PC-9 (cell line): Measurements from ENCODE around the gene CST5. TPM values are rescaled to one million over a fixed set of nuclear protein-coding genes. Genes with fewer than 3 reads are reported as not detected.
"Not testable (repeated sequence)": the region's sequence is repeated elsewhere in the genome, so short reads cannot be mapped to it uniquely, and the experiment has no call there.

Experiments
- BruUV-seq: library from RNA; stranded (reverse); fragments of 400-500 nt; replicated peaks from 2 replicates; lab custom pipeline; 2021; lab: Mats Ljungman, UMichigan
- CTCF ChIA-PET: fragments of 300-600 bp; sonication (Branson Sonifier 250); formaldehyde crosslinking; loops from one replicate; lab custom pipeline; 2022; ENCODE audit warnings: antibody characterized with exemption; lab: Charles Lee
- POLR2A ChIA-PET: fragments of 300-600 bp; sonication (Branson Sonifier 250); formaldehyde crosslinking; loops from one replicate; lab custom pipeline; 2022; ENCODE audit warnings: antibody characterized with exemption; ENCODE audit not compliant: unreplicated experiment; lab: Charles Lee
- DNase-seq, 2 experiments: peaks; one replicate each; pipeline versions ENCODE4 v3.0.0 to v3.0.0-alpha.2; 2015 to 2022; ENCODE audit warnings: mixed read lengths in 1 of 2
- H2AFZ ChIP-seq: fragments of 200-600 bp; sonication (generic); 2 replicates; pipeline ENCODE4 v1.8.1; 2017; ENCODE audit warnings: antibody characterized with exemption
- H3F3A ChIP-seq: fragments of 200-600 bp; sonication (generic); 2 replicates; pipeline ENCODE4 v1.8.1; 2017; ENCODE audit warnings: antibody characterized with exemption, mild to moderate bottlenecking, low read depth; ENCODE audit not compliant: insufficient read depth
- H3K27ac ChIP-seq: fragments of 200-600 bp; sonication (generic); 2 replicates; pipeline ENCODE4 v1.6.1; 2016; ENCODE audit warnings: mixed run types
- H3K27me3 ChIP-seq: fragments of 200-600 bp; sonication (generic); 2 replicates; pipeline ENCODE4 v1.6.1; 2016; ENCODE audit warnings: low read depth, mixed run types; ENCODE audit not compliant: insufficient read depth
- H3K36me3 ChIP-seq: fragments of 200-600 bp; sonication (generic); 2 replicates; pipeline ENCODE4 v1.6.1; 2016; ENCODE audit warnings: low read depth, mixed run types
- H3K4me1 ChIP-seq: fragments of 200-600 bp; sonication (generic); replicated peaks from 2 replicates; pipeline ENCODE4 v1.6.1; 2016; ENCODE audit warnings: mixed run types; ENCODE audit not compliant: insufficient read depth
- H3K4me2 ChIP-seq: fragments of 200-600 bp; sonication (generic); 2 replicates; pipeline ENCODE4 v1.6.1; 2017; ENCODE audit warnings: mixed run types
- H3K4me3 ChIP-seq: fragments of 200-600 bp; sonication (generic); 2 replicates; pipeline ENCODE4 v1.6.1; 2016; ENCODE audit warnings: mixed run types
- H3K79me2 ChIP-seq: fragments of 200-600 bp; sonication (generic); 2 replicates; pipeline ENCODE4 v1.6.1; 2017; ENCODE audit warnings: low read depth, mixed run types
- H3K9me2 ChIP-seq: fragments of 200-600 bp; sonication (generic); 2 replicates; pipeline ENCODE4 v1.8.1; 2017; ENCODE audit warnings: mild to moderate bottlenecking; ENCODE audit not compliant: insufficient read depth
- H3K9me3 ChIP-seq: fragments of 200-600 bp; sonication (generic); 2 replicates; pipeline ENCODE4 v1.8.1; 2016; ENCODE audit warnings: low read depth; ENCODE audit not compliant: insufficient read depth
- H4K20me1 ChIP-seq: fragments of 200-600 bp; sonication (generic); 2 replicates; pipeline ENCODE4 v1.8.1; 2017; ENCODE audit not compliant: insufficient read depth
- CTCF ChIP-seq: fragments of 200-600 bp; sonication (generic); conservative IDR thresholded peaks from 2 replicates; pipeline ENCODE4 v1.6.1; 2017; ENCODE audit warnings: mixed run types, antibody characterized with exemption, mild to moderate bottlenecking, moderate library complexity
- EZH2 ChIP-seq: fragments of 200-600 bp; sonication (generic); IDR thresholded peaks from 2 replicates; pipeline ENCODE4 v1.8.0; 2017; ENCODE audit warnings: antibody characterized with exemption, low read depth
- intact Hi-C: fragments of 100-400 bp; cut with micrococcal nuclease; formaldehyde crosslinking; loops from one replicate; pipeline ENCODE4 v1.10.0; 2022; ENCODE audit not compliant: unreplicated experiment
- total RNA-seq: library from RNA; stranded (reverse); gene quantifications from 2 replicates; pipeline ENCODE4 v1.2.3, GENCODE V29; 2021

The CST5 gene
- total RNA-seq, 1 experiment from 2014 or later, result 2.2 TPM

GRCh38 chr20:23879811-23880374 lies 345 bp upstream of the CST5 start:
- H3K9me2 ChIP-seq, result no peaks in the 10 kb centered on the region
- no peaks in the 10 kb centered on the region for H3K9me3 ChIP-seq
- no peaks in the 10 kb centered on the region for H3K36me3 ChIP-seq
- DNase-seq, result peak; percentile 89 to 96
- H4K20me1 ChIP-seq, result no peaks in the 10 kb centered on the region
- intact Hi-C loops, result loop anchor here (1.0 to 5.0 kb wide), 3 partner anchors 40 to 217 kb away; partner anchors contain the start of gene CST2
- no peaks in the 10 kb centered on the region for H3K79me2 ChIP-seq
- peaks cover 78% of the 10 kb centered on the region for H3K4me1 ChIP-seq
- H3K27me3 ChIP-seq, result no peaks in the 10 kb centered on the region
- ChIA-PET POLR2A (interaction anchor here (0.6 kb wide), 1 partner anchor 793 kb away, joined by 5 read pairs; no protein-coding TSS in a partner anchor), CTCF (interaction anchor here (0.6 kb wide), 2 partner anchors 218 to 521 kb away, joined by 3 to 13 read pairs; no protein-coding TSS in a partner anchor)
- BruUV-seq, result no TSS peak
- peak overlapping the region; percentile 48 for H3K4me2 ChIP-seq
- no peak for TF ChIP-seq EZH2
- no peak for TF ChIP-seq CTCF
- H3K27ac ChIP-seq, result peak overlapping the region; percentile 71
- H2AFZ ChIP-seq, result no peak overlapping the region
- H3K4me3 ChIP-seq, result no peak overlapping the region
- H3F3A ChIP-seq, result peaks cover 44% of the 10 kb centered on the region

GRCh38 chr20:23878787-23879186 lies 761 bp downstream of the CST5 start:
- peaks cover 34% of the 10 kb centered on the region; the same call in 1 of the 2 replicates for H3F3A ChIP-seq
- no peak for DNase-seq
- CTCF ChIA-PET, result no interaction called here
- no TSS peak for BruUV-seq
- POLR2A ChIA-PET, result no interaction called here
- peak overlapping the region; percentile 65 for H3K27ac ChIP-seq
- intact Hi-C loops, result no loop called here
- H4K20me1 ChIP-seq, result no peaks in the 10 kb centered on the region
- no peak overlapping the region for H2AFZ ChIP-seq
- peaks cover 67% of the 10 kb centered on the region for H3K4me1 ChIP-seq
- H3K27me3 ChIP-seq, result no peaks in the 10 kb centered on the region
- H3K4me3 ChIP-seq, result no peak overlapping the region
- no peak for TF ChIP-seq CTCF
- no peak for TF ChIP-seq EZH2
- H3K36me3 ChIP-seq, result no peaks in the 10 kb centered on the region
- H3K9me3 ChIP-seq, result no peaks in the 10 kb centered on the region
- H3K4me2 ChIP-seq, result peak overlapping the region; percentile 48
- no peaks in the 10 kb centered on the region for H3K79me2 ChIP-seq
- no peaks in the 10 kb centered on the region for H3K9me2 ChIP-seq

GRCh38 chr20:23878016-23878542 lies 1.5 kb downstream of the CST5 start:
- H3K36me3 ChIP-seq, H3K27me3 ChIP-seq, intact Hi-C loops, H3K79me2 ChIP-seq, H3K9me3 ChIP-seq, H3K9me2 ChIP-seq, CTCF ChIA-PET, H2AFZ ChIP-seq, H3K4me3 ChIP-seq, BruUV-seq, H4K20me1 ChIP-seq: not testable (repeated sequence)
- peak; percentile 45 to 86 for DNase-seq
- Histone ChIP-seq H3K27ac (peak overlapping the region; percentile 65), H3F3A (peaks cover 27% of the 10 kb centered on the region; the same call in 1 of the 2 replicates), H3K4me1 (peaks cover 59% of the 10 kb centered on the region), H3K4me2 (peak overlapping the region; percentile 48)
- POLR2A ChIA-PET, result interaction anchor here (0.6 kb wide), 1 partner anchor 253 kb away, joined by 10 read pairs; no protein-coding TSS in a partner anchor
